Loucy (cell line): Measurements from ENCODE around the gene AGPS.
"Not testable (repeated sequence)": the region's sequence is repeated elsewhere in the genome, so short reads cannot be mapped to it uniquely, and the experiment has no call there.

Experiments
- H2AFZ ChIP-seq: fragments of 200-600 bp; sonication (generic); 2 replicates; pipeline ENCODE4 v1.6.0; 2016; ENCODE audit warnings: antibody characterized with exemption, mild to moderate bottlenecking, low read length, moderate library complexity
- H3F3A ChIP-seq: fragments of 200-600 bp; 2 replicates; pipeline ENCODE4 v1.6.0; 2016; ENCODE audit warnings: antibody characterized with exemption, low read depth, mild to moderate bottlenecking
- H3K27me3 ChIP-seq: fragments of 200-600 bp; sonication (generic); 2 replicates; pipeline ENCODE4 v1.6.1; 2014; ENCODE audit warnings: low read length, mild to moderate bottlenecking; ENCODE audit not compliant: insufficient read depth, poor library complexity, severe bottlenecking
- H3K36me3 ChIP-seq: fragments of 200-600 bp; sonication (generic); 2 replicates; pipeline ENCODE4 v1.6.1; 2016; ENCODE audit warnings: low read length; ENCODE audit not compliant: insufficient read depth
- H3K4me1 ChIP-seq: fragments of 200-600 bp; sonication (generic); 2 replicates; pipeline ENCODE4 v1.5.1; 2014; ENCODE audit warnings: low read length, mild to moderate bottlenecking; ENCODE audit not compliant: insufficient read depth, poor library complexity, severe bottlenecking
- H3K4me2 ChIP-seq: fragments of 200-600 bp; sonication (generic); 2 replicates; pipeline ENCODE4 v1.6.0; 2014; ENCODE audit warnings: antibody characterized with exemption, low read length, low read depth, mild to moderate bottlenecking; ENCODE audit not compliant: poor library complexity, severe bottlenecking
- H3K4me3 ChIP-seq: fragments of 200-600 bp; sonication (generic); 2 replicates; pipeline ENCODE4 v1.5.1; 2014; ENCODE audit warnings: low read length, mild to moderate bottlenecking, mixed read lengths; ENCODE audit not compliant: poor library complexity, severe bottlenecking
- H3K79me2 ChIP-seq: fragments of 200-600 bp; sonication (generic); 2 replicates; pipeline ENCODE4 v1.6.1; 2014; ENCODE audit warnings: low read length; ENCODE audit not compliant: insufficient read depth
- H3K9ac ChIP-seq: fragments of 200-600 bp; sonication (generic); 2 replicates; pipeline ENCODE4 v1.6.0; 2014; ENCODE audit warnings: mild to moderate bottlenecking, low read depth, low read length, moderate library complexity; ENCODE audit not compliant: poor library complexity, severe bottlenecking
- H3K9me2 ChIP-seq: fragments of 200-600 bp; sonication (generic); replicated peaks from 2 replicates; pipeline ENCODE4 v1.6.1; 2016; ENCODE audit warnings: low read depth, low read length, mixed read lengths
- H3K9me3 ChIP-seq: fragments of 200-600 bp; sonication (generic); 2 replicates; pipeline ENCODE4 v1.6.1; 2014; ENCODE audit warnings: mild to moderate bottlenecking, antibody characterized with exemption, low read length, low read depth; ENCODE audit not compliant: insufficient read depth
- H4K20me1 ChIP-seq: fragments of 200-600 bp; sonication (generic); 2 replicates; pipeline ENCODE4 v1.6.0; 2014; ENCODE audit warnings: antibody characterized with exemption, low read length, mild to moderate bottlenecking; ENCODE audit not compliant: insufficient read depth, poor library complexity, severe bottlenecking
- CTCF ChIP-seq: fragments of 200-600 bp; sonication (generic); conservative IDR thresholded peaks from 2 replicates; pipeline ENCODE4 v1.5.1; 2014; ENCODE audit warnings: mild to moderate bottlenecking, antibody characterized with exemption, low read length
- EZH2phosphoT487 ChIP-seq: fragments of 200-600 bp; IDR thresholded peaks from 2 replicates; pipeline ENCODE4 v1.6.1; 2018; ENCODE audit warnings: antibody characterized with exemption, mild to moderate bottlenecking, moderate library complexity, borderline replicate concordance

The AGPS gene

GRCh38 chr2:177362499-177362898 lies 30.1 kb upstream of the AGPS start:
- Histone ChIP-seq H3K9me3 (no peaks in the 10 kb centered on the region), H3K36me3 (no peaks in the 10 kb centered on the region), H3K79me2 (no peaks in the 10 kb centered on the region), H3K4me1 (no peaks in the 10 kb centered on the region), H4K20me1 (no peaks in the 10 kb centered on the region), H3K27me3 (no peaks in the 10 kb centered on the region), H3F3A (no peaks in the 10 kb centered on the region), H3K9me2 (no peaks in the 10 kb centered on the region), H3K9ac (no peak overlapping the region), H3K4me2 (no peak overlapping the region), H2AFZ (no peak overlapping the region), H3K4me3 (no peak overlapping the region)
- TF ChIP-seq CTCF, result no peak
- TF ChIP-seq EZH2phosphoT487, result no peak

- no peaks in the 10 kb centered on the region for H3K4me1 ChIP-seq
These were observed 29.2 kb upstream of the AGPS start for GRCh38 chr2:177363332-177363731.

GRCh38 chr2:177365764-177366163 lies 26.8 kb upstream of the AGPS start:
- H3K9ac ChIP-seq, H3K4me1 ChIP-seq, H3K4me3 ChIP-seq, H3K36me3 ChIP-seq, H3K4me2 ChIP-seq, H3K9me3 ChIP-seq, H3K9me2 ChIP-seq, H3K79me2 ChIP-seq, H2AFZ ChIP-seq, H4K20me1 ChIP-seq, H3K27me3 ChIP-seq, H3F3A ChIP-seq: not testable (repeated sequence)

More at GRCh38 chr2:177363332-177363731, 29.2 kb upstream of the AGPS start:
- H3K9ac ChIP-seq, result no peak overlapping the region
- no peaks in the 10 kb centered on the region for H4K20me1 ChIP-seq
- no peak overlapping the region for H2AFZ ChIP-seq
- H3K79me2 ChIP-seq, result no peaks in the 10 kb centered on the region
- H3K36me3 ChIP-seq, result no peaks in the 10 kb centered on the region
- H3K4me2 ChIP-seq, result no peak overlapping the region
- no peaks in the 10 kb centered on the region for H3K9me2 ChIP-seq
- H3F3A ChIP-seq, result no peaks in the 10 kb centered on the region
- no peaks in the 10 kb centered on the region for H3K9me3 ChIP-seq
- no peak for TF ChIP-seq EZH2phosphoT487
- TF ChIP-seq CTCF, result no peak
- H3K27me3 ChIP-seq, result no peaks in the 10 kb centered on the region
- H3K4me3 ChIP-seq, result no peak overlapping the region

- H2AFZ ChIP-seq, H3K9ac ChIP-seq, H3K4me3 ChIP-seq, H3K27me3 ChIP-seq, H3F3A ChIP-seq, H3K9me3 ChIP-seq, H3K36me3 ChIP-seq, H3K4me1 ChIP-seq, H4K20me1 ChIP-seq, H3K79me2 ChIP-seq, H3K9me2 ChIP-seq, H3K4me2 ChIP-seq: not testable (repeated sequence)
These were observed 24.6 kb upstream of the AGPS start for GRCh38 chr2:177368023-177368422.
